Ovary (tissue), 9 donors: ENCODE data around the gene CTNNA3. TPM values are rescaled to one million over a fixed set of nuclear protein-coding genes. Genes with fewer than 3 reads are reported as not detected.

ENCODE experiments used
- DNase-seq, 5 donors: peaks; one replicate each; pipeline ENCODE4 v3.0.0-alpha.2; 2019 to 2020
- H3K27ac ChIP-seq, 2 donors: fragments of 200-600 bp; one replicate each; pipeline versions ENCODE4 v1.5.1 to v1.8.0; 2019 to 2022
- H3K27me3 ChIP-seq: fragments of 200-600 bp; one replicate; pipeline ENCODE4 v1.8.0; 2022
- H3K36me3 ChIP-seq: fragments of 200-600 bp; sonication (generic); one replicate; pipeline ENCODE4 v1.5.1; 2019
- H3K4me1 ChIP-seq: one replicate; pipeline ENCODE4 v1.8.1; 2013; ENCODE audit warnings: mild to moderate bottlenecking, moderate library complexity; ENCODE audit not compliant: insufficient read depth
- H3K4me3 ChIP-seq: fragments of 200-600 bp; sonication (generic); one replicate; pipeline ENCODE4 v1.5.1; 2017
- H3K9me3 ChIP-seq, 2 donors: fragments of 200-600 bp in 1 of 2; sonication (generic) in 1 of 2; one replicate each; pipeline versions ENCODE4 v1.5.1 to v1.8.1; 2013 to 2019; ENCODE audit warnings: mild to moderate bottlenecking in 1 of 2, moderate library complexity in 1 of 2
- EP300 ChIP-seq: sonication (generic); formaldehyde crosslinking; IDR thresholded peaks from one replicate; pipeline ENCODE4 v1.6.1; 2017; ENCODE audit warnings: antibody characterized with exemption
- POLR2A ChIP-seq: fragments of 450-650 bp; IDR thresholded peaks from one replicate; pipeline ENCODE4 v1.6.1; 2017; ENCODE audit warnings: antibody characterized with exemption, mild to moderate bottlenecking, moderate library complexity
- WGBS, 3 donors: extraction: QIAGEN DNeasy Blood & Tissue Kit in 1 of 3; methylation state at CpG; one replicate each; pipeline versions ENCODE4 v1.1.5 to v1.1.7; 2013 to 2017; 5-methylcytosine and 5-hydroxymethylcytosine counted together
- intact Hi-C, 4 donors: fragments of 100-400 bp; cut with DNase I; formaldehyde crosslinking; loops; one replicate each; pipeline versions ENCODE4 v1.11.0 to v1.15.1; 2022 to 2023
- polyA plus RNA-seq, 2 donors: library from polyadenylated mRNA; stranded (reverse); fragments of 200-250 nt in 1 of 2; fragments of 350-450 nt in 1 of 2; fragmentation: Illumina TruSeq in 1 of 2; extraction: RNeasy Lipid Tissue Mini Kit (QIAGEN cat#74804) in 1 of 2; gene quantifications; one replicate each; pipeline ENCODE4 v1.2.3, GENCODE V29; 2013 to 2014
- total RNA-seq, 7 donors: library from RNA; depleted of rRNA in 2 of 7; stranded (reverse); fragments of >200 nt in 2 of 7; fragmentation: NEBNext Ultra II Directional in 3 of 7; extraction: Animal tissue kit (Norgen Biotek cat#: 25700) in 3 of 7; gene quantifications; one replicate each; pipeline versions ENCODE4 v1.1.0 to v1.2.4, GENCODE V29; 2016 to 2023
- TF ChIP-seq, protein P1 (sequence below), 3 donors: fragments of 450-650 bp in 2 of 3; fragments of 200-600 bp in 1 of 3; IDR thresholded peaks; one replicate each; pipeline versions ENCODE4 v1.5.1 to v1.8.0; 2016 to 2022; ENCODE audit warnings: antibody characterized with exemption in 3 of 3, mild to moderate bottlenecking in 1 of 3
- donor health status: DM: no; HTN: no; CAD: no; lungs with moderate emphysema.
- donor health status: DM: no; HTN: no; CAD: no.
- donor health status: Bipolar disorder and iron deficiency.
- donor health status: DM: yes; HTN: yes; CAD: no.
- donor health status: DM: no; HTN: no; CAD: no.
- donor health status: DM: yes; HTN: yes; CAD: no.

The CTNNA3 gene
- total and polyA plus RNA-seq, 9 donors = 1.9 to 9.7 (median 4.0) TPM

DNA sequence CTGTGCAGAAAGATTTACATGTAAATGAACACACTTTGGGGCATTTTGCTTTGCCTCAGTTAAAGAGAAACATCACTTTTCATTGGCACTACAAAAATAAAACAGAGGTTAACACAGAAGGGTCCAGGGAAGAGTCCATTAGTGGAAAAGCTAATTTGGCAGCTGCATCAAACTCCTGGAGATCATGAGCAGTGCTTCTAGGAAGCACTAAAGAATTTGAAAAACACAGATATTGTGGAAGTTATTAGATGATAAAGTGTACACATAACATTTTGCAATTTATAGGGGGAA lies 608.9 kb downstream of the CTNNA3 start:
- intact Hi-C loops = no loop called here
- no peak overlapping the region for H3K4me3 ChIP-seq
- H3K9me3 ChIP-seq = no peaks in the 10 kb centered on the region
- H3K4me1 ChIP-seq = peaks cover 4% of the 10 kb centered on the region
- TF ChIP-seq POLR2A (no peak), EP300 (no peak)
- TF ChIP-seq, protein P1, sequence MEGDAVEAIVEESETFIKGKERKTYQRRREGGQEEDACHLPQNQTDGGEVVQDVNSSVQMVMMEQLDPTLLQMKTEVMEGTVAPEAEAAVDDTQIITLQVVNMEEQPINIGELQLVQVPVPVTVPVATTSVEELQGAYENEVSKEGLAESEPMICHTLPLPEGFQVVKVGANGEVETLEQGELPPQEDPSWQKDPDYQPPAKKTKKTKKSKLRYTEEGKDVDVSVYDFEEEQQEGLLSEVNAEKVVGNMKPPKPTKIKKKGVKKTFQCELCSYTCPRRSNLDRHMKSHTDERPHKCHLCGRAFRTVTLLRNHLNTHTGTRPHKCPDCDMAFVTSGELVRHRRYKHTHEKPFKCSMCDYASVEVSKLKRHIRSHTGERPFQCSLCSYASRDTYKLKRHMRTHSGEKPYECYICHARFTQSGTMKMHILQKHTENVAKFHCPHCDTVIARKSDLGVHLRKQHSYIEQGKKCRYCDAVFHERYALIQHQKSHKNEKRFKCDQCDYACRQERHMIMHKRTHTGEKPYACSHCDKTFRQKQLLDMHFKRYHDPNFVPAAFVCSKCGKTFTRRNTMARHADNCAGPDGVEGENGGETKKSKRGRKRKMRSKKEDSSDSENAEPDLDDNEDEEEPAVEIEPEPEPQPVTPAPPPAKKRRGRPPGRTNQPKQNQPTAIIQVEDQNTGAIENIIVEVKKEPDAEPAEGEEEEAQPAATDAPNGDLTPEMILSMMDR (IDR thresholded peaks at IDR 0.05) = no peak
- H3K27me3 ChIP-seq = no peaks in the 10 kb centered on the region
- H3K36me3 ChIP-seq = no peaks in the 10 kb centered on the region
- H3K27ac ChIP-seq = no peak overlapping the region
- DNase-seq = no peak

DNA sequence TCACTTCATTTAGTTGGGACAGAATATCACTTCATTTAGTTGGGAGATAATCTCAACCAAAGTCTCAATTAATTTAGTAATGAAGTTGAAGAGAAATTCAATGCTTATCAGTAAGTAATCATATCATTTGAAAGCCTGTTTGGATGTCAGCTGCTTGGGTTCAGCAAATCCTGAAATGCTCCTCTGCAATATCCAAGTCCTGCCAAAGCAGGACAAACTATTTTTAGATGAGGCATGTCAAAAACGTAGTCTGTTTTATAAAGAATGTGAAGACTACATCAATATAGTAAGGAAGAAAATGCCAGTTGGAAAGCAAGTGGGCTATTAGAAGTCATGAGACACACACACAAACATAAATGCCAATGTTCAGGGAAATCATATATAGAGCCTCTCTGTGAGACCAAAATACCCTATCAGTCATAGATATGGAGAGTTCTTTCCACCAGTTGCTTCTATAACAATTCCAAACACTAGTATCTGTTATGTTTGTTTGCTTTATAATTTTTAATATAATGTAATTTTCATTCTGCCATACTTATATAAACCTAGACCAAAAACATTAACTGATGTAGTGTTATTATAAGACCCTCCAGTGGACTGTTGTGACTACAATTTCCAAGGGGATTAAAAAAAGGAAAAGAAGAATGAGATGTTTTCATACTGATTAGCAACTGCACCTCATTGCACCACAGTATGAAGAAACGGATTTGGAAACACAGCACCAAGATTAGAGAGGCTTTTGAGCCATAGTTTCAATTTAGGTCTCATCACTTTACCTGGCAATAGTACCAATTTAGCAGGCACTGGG lies 609.5 kb downstream of the CTNNA3 start:
- Histone ChIP-seq H3K27me3 (no peaks in the 10 kb centered on the region), H3K9me3 (no peaks in the 10 kb centered on the region), H3K36me3 (no peaks in the 10 kb centered on the region), H3K4me1 (peaks cover 4% of the 10 kb centered on the region), H3K27ac (no peak overlapping the region), H3K4me3 (no peak overlapping the region)
- TF ChIP-seq, protein P1 (IDR thresholded peaks at IDR 0.05) = no peak
- TF ChIP-seq POLR2A = no peak
- TF ChIP-seq EP300 = no peak
- 3 to 14% (median 4%) methylated on average over 2 of the region's 2 CpGs for WGBS, 3 donors
- intact Hi-C loops = no loop called here
- DNase-seq = no peak

DNA sequence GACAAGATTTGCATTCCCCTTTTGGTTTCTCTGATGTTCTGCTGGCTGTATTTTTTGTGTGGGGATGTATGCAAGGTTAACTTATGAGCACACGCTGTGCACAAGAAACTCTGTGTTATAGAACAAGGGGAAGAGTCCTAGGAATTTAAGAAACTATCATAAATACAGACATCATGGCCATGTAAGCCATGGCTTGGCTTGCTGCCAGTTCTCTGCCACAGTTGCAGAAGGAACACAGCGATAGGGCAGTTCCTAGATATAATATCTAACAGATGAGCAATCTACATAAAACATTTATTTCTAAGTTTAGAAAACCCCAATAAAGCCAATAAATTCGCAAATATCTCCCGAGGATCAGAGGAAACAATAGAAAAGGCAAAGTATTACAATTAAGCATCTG lies 616.9 kb downstream of the CTNNA3 start:
- no peak overlapping the region for H3K4me3 ChIP-seq
- no peaks in the 10 kb centered on the region for H3K9me3 ChIP-seq
- no peak overlapping the region for H3K27ac ChIP-seq
- no peaks in the 10 kb centered on the region for H3K36me3 ChIP-seq
- TF ChIP-seq EP300 (no peak), POLR2A (no peak)
- TF ChIP-seq, protein P1 (IDR thresholded peaks at IDR 0.05) = no peak
- WGBS, 3 donors = 64 to 76% (median 70%) methylated on average over 4 of the region's 4 CpGs
- intact Hi-C loops = no loop called here
- no peaks in the 10 kb centered on the region for H3K27me3 ChIP-seq
- peak in 1 of 5 donors; percentile 21 for DNase-seq
- no peaks in the 10 kb centered on the region for H3K4me1 ChIP-seq

DNA sequence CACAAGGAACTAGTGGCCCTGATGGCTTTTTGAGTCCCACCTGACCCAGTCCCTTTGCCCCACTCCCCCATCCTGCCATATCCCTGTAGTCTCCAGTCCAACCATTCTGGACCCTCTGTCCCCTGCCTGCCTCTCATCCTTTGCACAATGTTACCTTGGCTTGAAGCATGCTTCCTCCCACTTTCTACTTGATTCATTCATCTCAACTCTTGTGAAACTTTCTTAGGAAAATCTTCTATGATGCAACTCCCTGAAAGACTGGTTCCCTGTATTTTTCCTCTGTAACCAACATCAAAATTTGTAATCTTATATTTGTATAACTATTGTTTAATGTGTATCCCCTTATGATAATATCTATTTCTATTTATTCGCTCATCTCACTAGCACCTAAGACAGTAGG lies 618.6 kb downstream of the CTNNA3 start:
- no peaks in the 10 kb centered on the region for H3K4me1 ChIP-seq
- DNase-seq = no peak
- WGBS, 3 donors = 95 to 99% (median 99%) methylated on average over 1 of the region's 1 CpG
- TF ChIP-seq, protein P1 (IDR thresholded peaks at IDR 0.05) = no peak
- TF ChIP-seq POLR2A = no peak
- TF ChIP-seq EP300 = no peak
- intact Hi-C loops = no loop called here
- no peaks in the 10 kb centered on the region for H3K9me3 ChIP-seq
- H3K27ac ChIP-seq = no peak overlapping the region
- no peaks in the 10 kb centered on the region for H3K27me3 ChIP-seq
- H3K4me3 ChIP-seq = no peak overlapping the region
- H3K36me3 ChIP-seq = no peaks in the 10 kb centered on the region
